ENCODE measurements around the gene RANGRF.

RANGRF gene

GRCh38 chr17:8274816-8275215 lies 13.7 kb upstream of the RANGRF start:
- no peak for DNase-seq

GRCh38 chr17:8275421-8276290 lies 12.8 kb upstream of the RANGRF start:
- no peak for DNase-seq

- DNase-seq: no peak
Observed at GRCh38 chr17:8277317-8277716, 11.2 kb upstream of the RANGRF start.

GRCh38 chr17:8282345-8282744 lies 6.1 kb upstream of the RANGRF start:
- DNase-seq: no peak

- DNase-seq: no peak
Observed at GRCh38 chr17:8283356-8283755, 5.1 kb upstream of the RANGRF start.

- no peak for DNase-seq
Observed at GRCh38 chr17:8284126-8284525, 4.3 kb upstream of the RANGRF start.

GRCh38 chr17:8285270-8286181 lies 2.9 kb upstream of the RANGRF start:
- DNase-seq: no peak

- DNase-seq: no peak
Observed at GRCh38 chr17:8287651-8288335, 677 bp upstream of the RANGRF start.

GRCh38 chr17:8289103-8289397 lies 580 bp downstream of the RANGRF start:
- DNase-seq: peak; percentile 50

GRCh38 chr17:8290043-8290442 lies 1.6 kb downstream of the RANGRF start:
- no peak for DNase-seq

GRCh38 chr17:8292639-8293395 lies 4.3 kb downstream of the RANGRF start:
- DNase-seq: no peak

- no peak for DNase-seq
Observed at GRCh38 chr17:8294361-8294760, 5.9 kb downstream of the RANGRF start.

GRCh38 chr17:8294814-8295316 lies 6.4 kb downstream of the RANGRF start:
- no peak for DNase-seq

- DNase-seq: no peak
Observed at GRCh38 chr17:8300226-8300625, 11.8 kb downstream of the RANGRF start.

- DNase-seq: peak; percentile 38
Observed at GRCh38 chr17:8300627-8301242, 12.3 kb downstream of the RANGRF start.

GRCh38 chr17:8310601-8311123 lies 22.2 kb downstream of the RANGRF start:
- no peak for DNase-seq

GRCh38 chr17:8311131-8311790 lies 22.8 kb downstream of the RANGRF start:
- DNase-seq: no peak

GRCh38 chr17:8312251-8312650 lies 23.8 kb downstream of the RANGRF start:
- no peak for DNase-seq

- no peak for DNase-seq
Observed at GRCh38 chr17:8312726-8313600, 24.5 kb downstream of the RANGRF start.

All from T-helper 9 cell (primary cell).